HCT116 (cell line): ENCODE results near the gene NDUFC2. TPM values are rescaled to one million over a fixed set of nuclear protein-coding genes. Genes with fewer than 3 reads are reported as not detected.

Source experiments
- ATAC-seq: fragments of 200-7000 bp; cut with Tn5 transposase; 2 replicates; pipeline ENCODE4 v1.9.1; 2020; ENCODE audit warnings: mild to moderate bottlenecking, moderate library complexity
- BruUV-seq: library from RNA; stranded (reverse); fragments of 400-500 nt; replicated peaks from 2 replicates; lab custom pipeline; 2021; lab: Mats Ljungman, UMichigan
- CTCF ChIA-PET: fragments of 300-600 bp; sonication (Branson Sonifier 250); formaldehyde crosslinking; loops from one replicate; lab custom pipeline; 2021; ENCODE audit warnings: antibody characterized with exemption; lab: Charles Lee
- POLR2A ChIA-PET: fragments of 300-600, 350-600 bp; sonication (Branson Sonifier 250); formaldehyde crosslinking; loops from one replicate; lab custom pipeline; 2021; ENCODE audit warnings: antibody characterized with exemption; lab: Charles Lee
- RAD21 ChIA-PET, 2 experiments: fragments of 300-600 bp; sonication (Branson Sonifier 250); formaldehyde crosslinking; loops; one replicate each; lab custom pipeline; 2023; ENCODE audit warnings: low total read pairs in 2 of 2; ENCODE audit not compliant: uncharacterized antibody in 2 of 2, unreplicated experiment in 2 of 2, low non-redundant PET in 1 of 2; lab: Charles Lee
- DNase-seq: peaks from one replicate; pipeline ENCODE4 v3.0.0-alpha.2; 2010; ENCODE audit warnings: low read depth, low spot score
- H2AFZ ChIP-seq: fragments of 200-600 bp; shearing (Covaris generic), sonication (generic); 2 replicates; pipeline ENCODE4 v1.6.1; 2017; ENCODE audit warnings: low read depth, mixed run types, mixed read lengths, antibody characterized with exemption, low read length; ENCODE audit not compliant: poor library complexity, severe bottlenecking
- H3K27ac ChIP-seq: 2 replicates; pipeline ENCODE4 v1.5.1; 2012; ENCODE audit warnings: low read depth, low read length
- H3K27me3 ChIP-seq: fragments of 200-600 bp; sonication (generic); 2 replicates; pipeline ENCODE4 v1.6.1; 2016; ENCODE audit warnings: mixed run types, low read length, mixed read lengths; ENCODE audit not compliant: insufficient read depth
- H3K36me3 ChIP-seq, 2 experiments: fragments of 200-500 bp in 1 of 2; fragments of 200-600 bp in 1 of 2; sonication (Bioruptor generic) in 1 of 2; sonication (generic) in 1 of 2; 2 replicates each; pipeline versions ENCODE4 v1.5.1 to v1.6.1; 2014 to 2016; ENCODE audit warnings: low read length in 2 of 2, inconsistent platforms in 1 of 2, mixed read lengths in 1 of 2, mixed run types in 1 of 2; ENCODE audit not compliant: insufficient read depth in 2 of 2, control insufficient read depth in 1 of 2
- H3K4me1 ChIP-seq, 2 experiments: fragments of 200-600 bp in 1 of 2; sonication (generic) in 1 of 2; 2 replicates each; pipeline versions ENCODE4 v1.5.1 to v1.6.1; 2012 to 2017; ENCODE audit warnings: low read length in 2 of 2, inconsistent platforms in 1 of 2, mild to moderate bottlenecking in 1 of 2, mixed read lengths in 1 of 2, mixed run types in 1 of 2, moderate library complexity in 1 of 2; ENCODE audit not compliant: insufficient read depth in 2 of 2, control insufficient read depth in 1 of 2
- H3K4me2 ChIP-seq: fragments of 200-600 bp; sonication (generic); 2 replicates; pipeline ENCODE4 v1.6.1; 2017; ENCODE audit warnings: mixed run types, low read length, mixed read lengths
- H3K4me3 ChIP-seq, 2 experiments: fragments of 200-600 bp in 1 of 2; sonication (generic) in 1 of 2; replicated peaks in 1 of 2; 2 replicates each; pipeline ENCODE4 v1.5.1; 2011 to 2016; ENCODE audit warnings: low read length in 2 of 2, control low read depth in 1 of 2, low read depth in 1 of 2, mild to moderate bottlenecking in 1 of 2, mixed read lengths in 1 of 2, mixed run types in 1 of 2
- H3K79me2 ChIP-seq: fragments of 200-600 bp; sonication (generic); 2 replicates; pipeline ENCODE4 v1.6.1; 2017; ENCODE audit warnings: mild to moderate bottlenecking, mixed run types, low read length, moderate library complexity, mixed read lengths; ENCODE audit not compliant: insufficient read depth
- H3K9ac ChIP-seq: fragments of 200-600 bp; sonication (generic); 2 replicates; pipeline ENCODE4 v1.6.1; 2016; ENCODE audit warnings: low read length, mixed read lengths
- H3K9me2 ChIP-seq: fragments of 200-600 bp; sonication (generic), shearing (Covaris generic); 2 replicates; pipeline ENCODE4 v1.6.1; 2017; ENCODE audit warnings: mixed run types, mild to moderate bottlenecking, moderate library complexity; ENCODE audit not compliant: insufficient read depth
- H3K9me3 ChIP-seq, 2 experiments: fragments of 200-500 bp in 1 of 2; fragments of 200-600 bp in 1 of 2; sonication (Bioruptor generic) in 1 of 2; sonication (generic) in 1 of 2; 2 replicates each; pipeline ENCODE4 v1.6.1; 2014 to 2017; ENCODE audit warnings: low read length in 2 of 2, mixed read lengths in 2 of 2, inconsistent platforms in 1 of 2, low read depth in 1 of 2, mild to moderate bottlenecking in 1 of 2, mixed run types in 1 of 2, moderate library complexity in 1 of 2; ENCODE audit not compliant: control insufficient read depth in 1 of 2, insufficient read depth in 1 of 2
- H4K20me1 ChIP-seq: fragments of 200-600 bp; sonication (generic), shearing (Covaris generic); 2 replicates; pipeline ENCODE4 v1.6.1; 2017; ENCODE audit warnings: mixed run types, mild to moderate bottlenecking, moderate library complexity; ENCODE audit not compliant: insufficient read depth
- ELF1 ChIP-seq: IDR thresholded peaks from 2 replicates; pipeline ENCODE4 v1.6.1; 2012; ENCODE audit warnings: low read depth, borderline replicate concordance
- EZH2 ChIP-seq: fragments of 200-600 bp; sonication (generic); IDR thresholded peaks from 2 replicates; pipeline ENCODE4 v1.6.1; 2017; ENCODE audit warnings: antibody characterized with exemption, mixed run types
- FOSL1 ChIP-seq: IDR thresholded peaks from 2 replicates; pipeline ENCODE4 v1.6.1; 2012; ENCODE audit warnings: low read depth
- POLR2A ChIP-seq: IDR thresholded peaks from 2 replicates; pipeline ENCODE4 v1.7.0; 2011; ENCODE audit warnings: borderline replicate concordance; ENCODE audit not compliant: insufficient read depth, insufficient read length; ENCODE audit errors: extremely low read depth
- SIN3A ChIP-seq: IDR thresholded peaks from 2 replicates; pipeline ENCODE4 v1.6.1; 2012; ENCODE audit warnings: low read depth
- SP1 ChIP-seq: IDR thresholded peaks from 2 replicates; pipeline ENCODE4 v1.6.1; 2012; ENCODE audit warnings: low read depth
- intact Hi-C: fragments of 100-400 bp; cut with micrococcal nuclease; formaldehyde crosslinking; loops from 2 replicates; pipeline ENCODE4 v1.10.0; 2022
- total RNA-seq: library from RNA; stranded (reverse); gene quantifications from one replicate; pipeline ENCODE4 v1.2.1, GENCODE V29; 2021; ENCODE audit not compliant: unreplicated experiment
- TF ChIP-seq, protein P1 (sequence below), 3 experiments: fragments of 200-600 bp in 1 of 3; sonication (generic) in 1 of 3; IDR thresholded peaks in 2 of 3; conservative IDR thresholded peaks in 1 of 3; 2 replicates each; pipeline ENCODE4 v1.5.1; 2012 to 2017; ENCODE audit warnings: low read depth in 2 of 3, low read length in 2 of 3, antibody characterized with exemption in 1 of 3, borderline replicate concordance in 1 of 3, control low read depth in 1 of 3, mild to moderate bottlenecking in 1 of 3, mixed read lengths in 1 of 3, mixed run types in 1 of 3, moderate library complexity in 1 of 3; ENCODE audit not compliant: insufficient read depth in 1 of 3
- TF ChIP-seq, protein P2 (sequence below): IDR thresholded peaks from 2 replicates; pipeline ENCODE4 v1.6.1; 2012
- TF ChIP-seq, protein P3 (sequence below): IDR thresholded peaks from 2 replicates; pipeline ENCODE4 v1.6.1; 2011; ENCODE audit warnings: mild to moderate bottlenecking, low read length, moderate library complexity; ENCODE audit not compliant: insufficient replicate concordance; ENCODE audit errors: extremely low read depth

Gene NDUFC2
- total RNA-seq, 1 experiment from 2014 or later = 225 TPM

DNA sequence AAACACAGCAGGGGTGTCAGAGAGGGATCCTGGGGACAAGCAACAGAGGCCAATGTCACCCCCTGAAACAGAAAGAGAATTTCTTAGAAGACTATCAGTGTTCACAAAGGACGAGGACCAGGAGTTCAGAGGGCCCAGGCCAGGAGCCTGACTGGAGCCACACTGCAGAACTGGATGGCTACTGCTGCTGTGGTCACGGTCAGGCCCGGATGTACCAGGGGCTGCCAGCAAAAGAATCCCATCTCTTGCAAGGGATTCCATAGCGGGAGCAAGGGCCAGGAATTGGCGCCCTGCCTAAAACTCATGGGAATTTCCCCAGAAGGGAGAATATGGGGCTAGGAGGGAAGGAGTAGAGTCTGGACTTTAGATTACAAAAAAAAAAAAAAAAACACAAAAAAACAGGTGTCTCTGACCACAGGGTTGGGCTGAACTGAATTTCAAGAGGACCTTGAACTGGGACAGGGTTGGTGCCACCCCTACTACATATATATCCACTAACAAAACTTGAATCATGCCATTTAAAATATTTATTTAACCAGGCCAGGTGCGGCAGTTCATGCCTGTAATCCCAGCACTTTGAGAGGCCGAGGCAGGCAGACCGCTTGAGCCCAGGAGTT, 40.9 kb downstream of the NDUFC2 start:
- DNase-seq (no peak), ATAC-seq (no peak)
- Histone ChIP-seq H3K4me2 (no peak overlapping the region), H3K9me2 (no peaks in the 10 kb centered on the region), H3K4me1 (peaks cover 33 to 52% of the 10 kb centered on the region in 2 experiments), H2AFZ (no peak overlapping the region), H3K79me2 (no peaks in the 10 kb centered on the region), H3K9ac (no peak overlapping the region), H4K20me1 (no peaks in the 10 kb centered on the region), H3K4me3 (no peak overlapping the region), H3K27me3 (no peaks in the 10 kb centered on the region), H3K27ac (no peak overlapping the region; the same call in 1 of the 2 replicates), H3K36me3 (no peaks in the 10 kb centered on the region), H3K9me3 (no peaks in the 10 kb centered on the region)
- ChIA-PET RAD21 (no interaction called here), CTCF (no interaction called here), POLR2A (interaction anchor here (2.6 kb wide), 1 partner anchor 8 kb away, joined by 14 read pairs; no protein-coding TSS in a partner anchor)
- intact Hi-C loops = no loop called here
- TF ChIP-seq, protein P1, sequence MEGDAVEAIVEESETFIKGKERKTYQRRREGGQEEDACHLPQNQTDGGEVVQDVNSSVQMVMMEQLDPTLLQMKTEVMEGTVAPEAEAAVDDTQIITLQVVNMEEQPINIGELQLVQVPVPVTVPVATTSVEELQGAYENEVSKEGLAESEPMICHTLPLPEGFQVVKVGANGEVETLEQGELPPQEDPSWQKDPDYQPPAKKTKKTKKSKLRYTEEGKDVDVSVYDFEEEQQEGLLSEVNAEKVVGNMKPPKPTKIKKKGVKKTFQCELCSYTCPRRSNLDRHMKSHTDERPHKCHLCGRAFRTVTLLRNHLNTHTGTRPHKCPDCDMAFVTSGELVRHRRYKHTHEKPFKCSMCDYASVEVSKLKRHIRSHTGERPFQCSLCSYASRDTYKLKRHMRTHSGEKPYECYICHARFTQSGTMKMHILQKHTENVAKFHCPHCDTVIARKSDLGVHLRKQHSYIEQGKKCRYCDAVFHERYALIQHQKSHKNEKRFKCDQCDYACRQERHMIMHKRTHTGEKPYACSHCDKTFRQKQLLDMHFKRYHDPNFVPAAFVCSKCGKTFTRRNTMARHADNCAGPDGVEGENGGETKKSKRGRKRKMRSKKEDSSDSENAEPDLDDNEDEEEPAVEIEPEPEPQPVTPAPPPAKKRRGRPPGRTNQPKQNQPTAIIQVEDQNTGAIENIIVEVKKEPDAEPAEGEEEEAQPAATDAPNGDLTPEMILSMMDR (IDR thresholded peaks at IDR 0.05 in 2 of 3, conservative IDR thresholded peaks at IDR 0.05 in 1 of 3; ENCODE audit: borderline replicate concordance in 1 of 3, insufficient read depth in 1 of 3, low read depth in 2 of 3, low read length in 2 of 3) = no peak
- TF ChIP-seq POLR2A (no peak), SIN3A (no peak), ELF1 (no peak), FOSL1 (no peak), SP1 (no peak), EZH2 (no peak)
- TF ChIP-seq, protein P2, sequence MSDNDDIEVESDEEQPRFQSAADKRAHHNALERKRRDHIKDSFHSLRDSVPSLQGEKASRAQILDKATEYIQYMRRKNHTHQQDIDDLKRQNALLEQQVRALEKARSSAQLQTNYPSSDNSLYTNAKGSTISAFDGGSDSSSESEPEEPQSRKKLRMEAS = no peak
- TF ChIP-seq, protein P3, sequence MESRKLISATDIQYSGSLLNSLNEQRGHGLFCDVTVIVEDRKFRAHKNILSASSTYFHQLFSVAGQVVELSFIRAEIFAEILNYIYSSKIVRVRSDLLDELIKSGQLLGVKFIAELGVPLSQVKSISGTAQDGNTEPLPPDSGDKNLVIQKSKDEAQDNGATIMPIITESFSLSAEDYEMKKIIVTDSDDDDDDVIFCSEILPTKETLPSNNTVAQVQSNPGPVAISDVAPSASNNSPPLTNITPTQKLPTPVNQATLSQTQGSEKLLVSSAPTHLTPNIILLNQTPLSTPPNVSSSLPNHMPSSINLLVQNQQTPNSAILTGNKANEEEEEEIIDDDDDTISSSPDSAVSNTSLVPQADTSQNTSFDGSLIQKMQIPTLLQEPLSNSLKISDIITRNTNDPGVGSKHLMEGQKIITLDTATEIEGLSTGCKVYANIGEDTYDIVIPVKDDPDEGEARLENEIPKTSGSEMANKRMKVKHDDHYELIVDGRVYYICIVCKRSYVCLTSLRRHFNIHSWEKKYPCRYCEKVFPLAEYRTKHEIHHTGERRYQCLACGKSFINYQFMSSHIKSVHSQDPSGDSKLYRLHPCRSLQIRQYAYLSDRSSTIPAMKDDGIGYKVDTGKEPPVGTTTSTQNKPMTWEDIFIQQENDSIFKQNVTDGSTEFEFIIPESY = no peak
- no TSS peak for BruUV-seq
